ENCODE results near the gene ASB9.
"Not testable (repeated sequence)": the region's sequence is repeated elsewhere in the genome, so short reads cannot be mapped to it uniquely, and the experiment has no call there.

The ASB9 gene

GRCh38 chrX:15242899-15243555 is 26.9 kb downstream of the ASB9 start:
- in situ Hi-C loops (cut with HindIII; ENCODE audit: low sequenced_read_pairs): no loop called here

- in situ Hi-C loops (cut with HindIII; ENCODE audit: low sequenced_read_pairs): no loop called here
Observed at GRCh38 chrX:15241301-15241700, 28.6 kb downstream of the ASB9 start.

GRCh38 chrX:15240414-15240813 is 29.5 kb downstream of the ASB9 start:
- in situ Hi-C loops (cut with HindIII; ENCODE audit: low sequenced_read_pairs): no loop called here

- in situ Hi-C loops (cut with HindIII; ENCODE audit: low sequenced_read_pairs): no loop called here
Observed at GRCh38 chrX:15236146-15236545, 33.7 kb downstream of the ASB9 start.

GRCh38 chrX:15235001-15235400 is 34.9 kb downstream of the ASB9 start:
- in situ Hi-C loops (cut with HindIII; ENCODE audit: low sequenced_read_pairs): no loop called here

- in situ Hi-C loops (cut with HindIII; ENCODE audit: low sequenced_read_pairs): no loop called here
Observed at GRCh38 chrX:15233416-15234015, 36.4 kb downstream of the ASB9 start.

GRCh38 chrX:15224747-15225146 is 45.1 kb downstream of the ASB9 start:
- in situ Hi-C loops (cut with HindIII; ENCODE audit: low sequenced_read_pairs): no loop called here

- in situ Hi-C loops (cut with HindIII; ENCODE audit: low sequenced_read_pairs): no loop called here
Observed at GRCh38 chrX:15221321-15221720, 48.6 kb downstream of the ASB9 start.

- in situ Hi-C loops (cut with HindIII; ENCODE audit: low sequenced_read_pairs): no loop called here
Observed at GRCh38 chrX:15217161-15217560, 52.7 kb downstream of the ASB9 start.

- in situ Hi-C loops (cut with HindIII; ENCODE audit: low sequenced_read_pairs): no loop called here
Observed at GRCh38 chrX:15216280-15216679, 53.6 kb downstream of the ASB9 start.

GRCh38 chrX:15215366-15215765 is 54.5 kb downstream of the ASB9 start:
- in situ Hi-C loops (cut with HindIII; ENCODE audit: low sequenced_read_pairs): no loop called here

- in situ Hi-C loops (cut with HindIII; ENCODE audit: low sequenced_read_pairs): no loop called here
Observed at GRCh38 chrX:15214588-15214987, 55.3 kb downstream of the ASB9 start.

- in situ Hi-C loops (cut with HindIII; ENCODE audit: low sequenced_read_pairs): no loop called here
Observed at GRCh38 chrX:15209096-15209495, 60.8 kb downstream of the ASB9 start.

- in situ Hi-C loops (cut with HindIII; ENCODE audit: low sequenced_read_pairs): no loop called here
Observed at GRCh38 chrX:15207994-15208393, 61.9 kb downstream of the ASB9 start.

GRCh38 chrX:15207384-15207783 is 62.5 kb downstream of the ASB9 start:
- in situ Hi-C loops (cut with HindIII; ENCODE audit: low sequenced_read_pairs): no loop called here

GRCh38 chrX:15206306-15206705 is 63.6 kb downstream of the ASB9 start:
- in situ Hi-C loops (cut with HindIII; ENCODE audit: low sequenced_read_pairs): no loop called here

- in situ Hi-C loops (cut with HindIII; ENCODE audit: low sequenced_read_pairs): no loop called here
Observed at GRCh38 chrX:15204130-15204751, 65.6 kb downstream of the ASB9 start.

- in situ Hi-C loops (cut with HindIII; ENCODE audit: low sequenced_read_pairs): no loop called here
Observed at GRCh38 chrX:15203694-15204093, 66.2 kb downstream of the ASB9 start.

- in situ Hi-C loops (cut with HindIII; ENCODE audit: low sequenced_read_pairs): no loop called here
Observed at GRCh38 chrX:15202454-15203177, 67.3 kb downstream of the ASB9 start.

GRCh38 chrX:15200871-15201270 is 69.0 kb downstream of the ASB9 start:
- in situ Hi-C loops (cut with HindIII; ENCODE audit: low sequenced_read_pairs): no loop called here

- in situ Hi-C loops (cut with HindIII; ENCODE audit: low sequenced_read_pairs): not testable (repeated sequence)
Observed at GRCh38 chrX:15198608-15199202, 71.2 kb downstream of the ASB9 start.
